CD8-positive, alpha-beta memory T cell (primary cell): ENCODE results near the gene PPP1R12A. TPM values are rescaled to one million over a fixed set of nuclear protein-coding genes. Genes with fewer than 3 reads are reported as not detected.

ENCODE experiments used
- CTCF ChIA-PET: fragments of 350-600 bp; sonication (Branson Sonifier 250); formaldehyde crosslinking; loops from one replicate; lab custom pipeline; 2021; ENCODE audit warnings: antibody characterized with exemption; lab: Charles Lee
- POLR2A ChIA-PET: fragments of 350-600 bp; sonication (Branson Sonifier 250); formaldehyde crosslinking; loops from one replicate; lab custom pipeline; 2021; ENCODE audit warnings: antibody characterized with exemption; lab: Charles Lee
- DNase-seq, 5 donors: peaks; one replicate each; pipeline versions ENCODE4 v3.0.0 to v3.0.0-alpha.2; 2020 to 2022; ENCODE audit warnings: mixed read lengths in 1 of 5
- H3K27ac ChIP-seq: one replicate; pipeline ENCODE4 v1.7.0; 2013; ENCODE audit warnings: low read depth, mild to moderate bottlenecking, low read length, moderate library complexity
- H3K27me3 ChIP-seq: 2 replicates; pipeline ENCODE4 v1.7.0; 2013; ENCODE audit warnings: low read length, mild to moderate bottlenecking; ENCODE audit not compliant: insufficient read depth, poor library complexity, severe bottlenecking
- H3K36me3 ChIP-seq: 2 replicates; pipeline ENCODE4 v1.7.0; 2013; ENCODE audit warnings: mild to moderate bottlenecking, low read length, moderate library complexity; ENCODE audit not compliant: insufficient read depth
- H3K4me1 ChIP-seq: 2 replicates; pipeline ENCODE4 v1.7.0; 2013; ENCODE audit warnings: mild to moderate bottlenecking, low read length, moderate library complexity; ENCODE audit not compliant: insufficient read depth
- H3K4me3 ChIP-seq: 2 replicates; pipeline ENCODE4 v1.7.0; 2013; ENCODE audit warnings: mild to moderate bottlenecking, low read length
- H3K9me3 ChIP-seq: 2 replicates; pipeline ENCODE4 v1.7.0; 2013; ENCODE audit warnings: mild to moderate bottlenecking, low read length
- H3K27ac Mint-ChIP-seq, 8 donors: one replicate each; pipeline ENCODE4 v1.8.0; 2020 to 2021; ENCODE audit warnings: mixed read lengths in 8 of 8, mild to moderate bottlenecking in 6 of 8, inconsistent platforms in 3 of 8, moderate library complexity in 3 of 8
- H3K27me3 Mint-ChIP-seq, 2 donors: one replicate each; pipeline ENCODE4 v1.8.0; 2020 to 2021; ENCODE audit warnings: mixed read lengths in 2 of 2, mild to moderate bottlenecking in 1 of 2, moderate library complexity in 1 of 2
- H3K36me3 Mint-ChIP-seq, 3 donors: one replicate each; pipeline ENCODE4 v1.8.0; 2020 to 2021; ENCODE audit warnings: mixed read lengths in 3 of 3, inconsistent platforms in 1 of 3, mild to moderate bottlenecking in 1 of 3
- H3K4me1 Mint-ChIP-seq, 3 donors: one replicate each; pipeline ENCODE4 v1.8.0; 2020 to 2021; ENCODE audit warnings: mixed read lengths in 3 of 3, inconsistent platforms in 1 of 3, mild to moderate bottlenecking in 1 of 3
- H3K4me3 Mint-ChIP-seq, 7 donors: one replicate each; pipeline ENCODE4 v1.8.0; 2020 to 2021; ENCODE audit warnings: mixed read lengths in 7 of 7, mild to moderate bottlenecking in 6 of 7, moderate library complexity in 4 of 7, inconsistent platforms in 2 of 7
- H3K9me3 Mint-ChIP-seq, 5 donors: one replicate each; pipeline ENCODE4 v1.8.0; 2020 to 2022; ENCODE audit warnings: mixed read lengths in 5 of 5, mild to moderate bottlenecking in 3 of 5, moderate library complexity in 2 of 5, inconsistent platforms in 1 of 5
- polyA plus RNA-seq: library from polyadenylated mRNA; unstranded; fragments of 300-500 nt; fragmentation: Illumina TruSeq; gene quantifications from one replicate; pipeline ENCODE4 v1.2.3, GENCODE V29; 2021
- total RNA-seq, 2 experiments: library from RNA; stranded (reverse); gene quantifications; one replicate each; pipeline ENCODE4 v1.2.3, GENCODE V29; 2021

Gene PPP1R12A
- total and polyA plus RNA-seq, 3 experiments from 2014 or later, result 72.1 to 140 (median 80.4) TPM

DNA sequence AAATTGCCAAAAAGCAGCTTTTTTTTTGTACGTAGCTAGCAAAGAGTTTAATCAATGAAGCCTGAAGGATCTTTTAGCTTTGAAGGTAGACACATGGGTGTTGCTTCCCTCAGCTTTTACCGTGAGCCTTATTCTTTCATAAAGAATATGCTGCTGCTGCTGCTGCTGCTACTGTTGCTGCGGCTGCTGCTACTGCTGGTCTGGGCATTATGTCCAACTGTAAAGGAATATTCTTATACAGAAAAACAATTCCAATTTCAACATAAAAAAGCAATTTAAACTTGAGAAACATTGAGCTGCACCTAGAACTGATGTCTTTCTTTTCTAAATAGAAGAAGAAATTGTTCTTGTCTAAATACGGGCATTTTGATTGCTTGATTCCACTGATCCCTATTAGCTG, 38.9 kb upstream of the PPP1R12A start:
- no peaks in the 10 kb centered on the region for H3K36me3 Mint-ChIP-seq
- no peak overlapping the region for H3K4me3 ChIP-seq

DNA sequence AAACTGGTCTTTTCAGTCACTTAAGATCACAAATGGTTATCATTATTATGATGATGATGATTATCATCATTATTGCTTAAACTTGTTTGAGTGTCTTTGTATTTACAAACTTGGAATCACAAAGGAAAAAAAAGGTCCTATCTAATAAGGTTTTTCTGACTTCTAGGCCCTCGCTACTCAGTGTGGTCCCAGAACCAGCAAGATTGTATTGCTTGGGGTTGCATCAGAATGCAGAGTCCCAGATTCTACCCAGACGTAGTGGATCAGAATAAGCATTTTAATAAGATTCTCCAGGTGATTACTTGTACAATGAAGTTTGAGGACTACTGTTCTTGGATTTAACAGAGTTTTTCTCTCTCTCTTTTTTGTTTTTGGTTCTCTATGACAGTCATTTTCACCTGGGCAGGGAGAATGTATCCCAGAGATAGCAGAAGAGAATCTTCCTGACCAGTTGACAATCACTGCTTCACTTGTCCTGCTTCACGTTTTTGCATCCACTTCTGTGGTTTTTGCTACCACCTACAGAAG, 29.3 kb upstream of the PPP1R12A start:
- Histone ChIP-seq H3K36me3 (no peaks in the 10 kb centered on the region), H3K9me3 (no peaks in the 10 kb centered on the region), H3K27me3 (peaks cover 6% of the 10 kb centered on the region), H3K27ac (no peak overlapping the region), H3K4me1 (no peaks in the 10 kb centered on the region), H3K4me3 (no peak overlapping the region)
- ChIA-PET CTCF (no interaction called here), POLR2A (no interaction called here)
- Mint-ChIP-seq H3K36me3 (peaks cover 0 to 6% (median 1%) of the 10 kb centered on the region in 3 donors), H3K4me3 (no peak overlapping the region), H3K4me1 (no peaks in the 10 kb centered on the region), H3K27ac (no peak overlapping the region), H3K9me3 (no peaks in the 10 kb centered on the region), H3K27me3 (peaks cover 19 to 44% of the 10 kb centered on the region in 2 donors)
- DNase-seq, result no peak

More for the DNA sequence above, 38.9 kb upstream of the PPP1R12A start:
- Histone ChIP-seq H3K27me3 (no peaks in the 10 kb centered on the region), H3K9me3 (no peaks in the 10 kb centered on the region), H3K36me3 (no peaks in the 10 kb centered on the region), H3K4me1 (no peaks in the 10 kb centered on the region), H3K27ac (no peak overlapping the region)
- Mint-ChIP-seq H3K4me1 (no peaks in the 10 kb centered on the region), H3K9me3 (no peaks in the 10 kb centered on the region), H3K4me3 (no peak overlapping the region), H3K27ac (no peak overlapping the region), H3K27me3 (peaks cover 5 to 18% of the 10 kb centered on the region in 2 donors)
- ChIA-PET POLR2A (no interaction called here), CTCF (interaction anchor here (1.1 to 1.3 kb wide), 2 partner anchors 10 to 213 kb away, joined by 3 read pairs; no protein-coding TSS in a partner anchor)
- no peak for DNase-seq

DNA sequence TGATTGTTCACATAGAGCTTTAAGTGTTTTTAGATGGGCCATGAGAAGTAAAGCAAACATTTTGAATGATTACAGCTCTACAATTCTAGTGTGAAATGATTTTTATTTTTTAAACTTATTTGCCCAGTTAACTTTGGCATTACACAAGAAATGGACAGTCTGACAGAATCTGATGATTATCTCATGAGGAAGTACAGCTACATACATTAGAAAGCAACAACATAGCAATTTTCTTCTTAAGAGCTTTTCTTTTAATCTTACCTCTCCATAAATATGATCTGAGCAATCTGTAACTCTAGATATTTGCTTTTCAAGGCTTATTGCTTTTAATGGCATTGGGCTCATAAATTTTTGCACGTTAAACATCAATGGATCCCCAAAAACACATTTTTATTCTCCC, 26.5 kb upstream of the PPP1R12A start:
- no peaks in the 10 kb centered on the region for H3K36me3 ChIP-seq
- Mint-ChIP-seq H3K36me3 (peaks cover 0 to 6% (median 1%) of the 10 kb centered on the region in 3 donors), H3K27me3 (peaks cover 11 to 24% of the 10 kb centered on the region in 2 donors), H3K4me3 (no peak overlapping the region), H3K4me1 (no peaks in the 10 kb centered on the region), H3K9me3 (no peaks in the 10 kb centered on the region), H3K27ac (no peak overlapping the region)
- ChIA-PET CTCF (no interaction called here), POLR2A (no interaction called here)
- H3K27me3 ChIP-seq, result peaks cover 3% of the 10 kb centered on the region
- DNase-seq, result no peak
- no peak overlapping the region for H3K27ac ChIP-seq
- no peak overlapping the region for H3K4me3 ChIP-seq
- H3K9me3 ChIP-seq, result no peaks in the 10 kb centered on the region
- no peaks in the 10 kb centered on the region for H3K4me1 ChIP-seq

DNA sequence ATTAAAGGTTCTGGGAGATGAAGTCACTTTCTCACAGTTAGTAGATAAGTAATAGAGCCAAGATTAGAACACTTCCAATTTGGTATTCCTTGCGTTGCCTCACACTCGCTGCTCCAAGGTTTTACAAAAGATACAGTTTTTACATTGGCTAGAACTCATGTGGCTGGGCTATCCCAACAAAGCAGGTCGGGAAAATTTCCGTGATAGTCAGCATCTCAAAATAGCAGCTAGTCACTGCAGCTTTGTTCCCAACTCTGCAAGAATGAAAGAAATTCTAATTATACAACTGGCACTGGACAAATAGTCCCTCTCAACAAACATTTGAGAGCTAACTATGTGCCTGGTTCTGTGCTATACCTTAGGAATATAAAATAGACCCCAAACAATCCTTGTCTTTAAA, 24.6 kb upstream of the PPP1R12A start:
- H3K36me3 ChIP-seq, result no peaks in the 10 kb centered on the region
- no peak overlapping the region for H3K27ac ChIP-seq
- H3K4me3 Mint-ChIP-seq, result no peak overlapping the region
- peaks cover 21 to 28% of the 10 kb centered on the region in 2 donors for H3K27me3 Mint-ChIP-seq
- CTCF ChIA-PET, result no interaction called here
- no peaks in the 10 kb centered on the region for H3K4me1 ChIP-seq
- POLR2A ChIA-PET, result no interaction called here
- H3K9me3 Mint-ChIP-seq, result peaks cover 6 to 12% (median 10%) of the 10 kb centered on the region in 5 donors
- H3K27me3 ChIP-seq, result no peaks in the 10 kb centered on the region
- H3K4me1 Mint-ChIP-seq, result no peaks in the 10 kb centered on the region
- H3K36me3 Mint-ChIP-seq, result peaks cover 0 to 18% (median 7%) of the 10 kb centered on the region in 3 donors
- no peak overlapping the region for H3K4me3 ChIP-seq
- DNase-seq, result no peak
- no peaks in the 10 kb centered on the region for H3K9me3 ChIP-seq
- no peak overlapping the region for H3K27ac Mint-ChIP-seq

DNA sequence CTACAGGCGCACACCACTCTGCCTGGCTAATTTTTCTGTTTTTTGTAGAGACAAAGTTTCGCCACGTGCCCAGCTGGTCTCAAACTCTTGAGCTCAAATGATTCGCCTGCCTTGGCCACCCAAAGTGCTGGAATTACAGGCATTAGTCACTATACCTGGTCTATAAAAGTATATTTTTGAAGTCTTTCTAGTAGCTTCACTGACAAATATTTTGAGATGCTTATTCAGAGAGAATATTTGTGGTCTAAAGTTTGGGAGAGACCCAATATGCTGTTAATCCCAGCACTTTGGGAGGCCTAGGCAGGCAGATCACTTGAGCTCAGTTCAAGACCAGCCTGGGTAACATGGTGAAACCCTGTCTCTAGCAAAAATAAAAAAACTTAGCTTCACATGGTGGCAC, 22.0 kb upstream of the PPP1R12A start:
- peaks cover 0 to 25% (median 8%) of the 10 kb centered on the region in 3 donors for H3K36me3 Mint-ChIP-seq
- CTCF ChIA-PET, result interaction anchor here (0.9 kb wide), 1 partner anchor 9 kb away, joined by 4 read pairs; no protein-coding TSS in a partner anchor
- H3K4me3 Mint-ChIP-seq, result no peak overlapping the region
- no peak for DNase-seq
- no peak overlapping the region for H3K27ac Mint-ChIP-seq
- H3K9me3 ChIP-seq, result no peaks in the 10 kb centered on the region
- no peaks in the 10 kb centered on the region for H3K4me1 ChIP-seq
- H3K4me3 ChIP-seq, result no peak overlapping the region
- H3K4me1 Mint-ChIP-seq, result peaks cover 0 to 8% (median 0%) of the 10 kb centered on the region in 3 donors
- H3K27ac ChIP-seq, result no peak overlapping the region
- no peaks in the 10 kb centered on the region for H3K36me3 ChIP-seq
- H3K9me3 Mint-ChIP-seq, result peaks cover 9 to 17% (median 15%) of the 10 kb centered on the region in 5 donors
- POLR2A ChIA-PET, result no interaction called here
- H3K27me3 Mint-ChIP-seq, result peaks cover 23 to 32% of the 10 kb centered on the region in 2 donors
- no peaks in the 10 kb centered on the region for H3K27me3 ChIP-seq

DNA sequence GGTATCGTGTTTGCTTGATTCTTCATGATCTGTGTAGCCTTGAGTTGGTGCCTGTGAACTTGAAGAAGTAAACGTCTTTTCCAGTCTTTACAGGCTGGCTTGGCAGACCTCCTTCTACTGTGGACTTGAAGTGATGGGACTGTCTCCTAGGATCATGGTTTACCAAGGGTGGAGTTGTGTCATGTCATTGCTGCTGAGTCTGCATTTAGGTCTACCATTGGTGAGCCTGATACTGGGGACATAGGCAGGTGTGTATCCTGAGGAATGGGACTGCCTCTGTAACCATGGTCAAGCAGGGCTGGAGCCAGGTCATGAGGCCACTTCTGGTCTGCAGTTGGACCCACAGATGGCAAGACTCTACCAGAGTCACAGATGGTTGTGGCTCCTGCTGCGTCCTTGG, 20.7 kb upstream of the PPP1R12A start:
- no peaks in the 10 kb centered on the region for H3K36me3 ChIP-seq
- Mint-ChIP-seq H3K27ac (no peak overlapping the region), H3K36me3 (peaks cover 0 to 25% (median 8%) of the 10 kb centered on the region in 3 donors), H3K9me3 (peaks cover 9 to 17% (median 15%) of the 10 kb centered on the region in 5 donors), H3K4me1 (peaks cover 0 to 8% (median 0%) of the 10 kb centered on the region in 3 donors), H3K4me3 (no peak overlapping the region), H3K27me3 (peaks cover 19 to 33% of the 10 kb centered on the region in 2 donors)
- ChIA-PET CTCF (no interaction called here), POLR2A (no interaction called here)
- no peaks in the 10 kb centered on the region for H3K4me1 ChIP-seq
- no peaks in the 10 kb centered on the region for H3K27me3 ChIP-seq
- no peaks in the 10 kb centered on the region for H3K9me3 ChIP-seq
- H3K4me3 ChIP-seq, result no peak overlapping the region
- no peak for DNase-seq
- H3K27ac ChIP-seq, result no peak overlapping the region

DNA sequence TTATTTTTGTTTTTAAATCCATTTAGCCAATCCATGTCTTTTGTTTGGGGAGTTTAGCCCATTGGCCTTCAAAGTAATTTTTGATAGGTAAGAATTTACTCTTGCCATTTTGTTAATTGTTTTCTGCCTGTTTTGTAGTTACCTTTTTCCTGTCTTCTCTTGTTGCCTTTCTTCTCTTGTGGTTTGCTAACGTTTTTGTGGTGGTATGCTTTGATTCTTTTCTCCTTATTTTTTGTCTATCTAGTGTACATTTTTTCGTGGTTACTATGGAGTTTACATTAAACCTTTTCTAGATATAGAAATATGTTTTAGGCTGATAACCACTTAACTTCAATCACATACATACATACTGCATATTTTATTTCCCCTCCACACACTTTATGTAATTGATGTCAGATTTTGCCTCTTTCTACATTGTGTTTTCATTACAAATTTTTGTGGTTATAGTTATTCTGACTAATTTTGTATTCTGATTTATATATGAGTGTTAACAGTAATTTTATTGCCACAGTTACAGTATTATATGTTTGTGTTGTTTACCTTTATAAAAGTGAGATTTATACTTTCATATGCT, 19.2 kb upstream of the PPP1R12A start:
- no peak for DNase-seq
- Mint-ChIP-seq H3K4me1 (peaks cover 0 to 8% (median 0%) of the 10 kb centered on the region in 3 donors), H3K36me3 (peaks cover 0 to 19% (median 8%) of the 10 kb centered on the region in 3 donors), H3K4me3 (no peak overlapping the region), H3K27ac (no peak overlapping the region), H3K9me3 (peaks cover 9 to 17% (median 15%) of the 10 kb centered on the region in 5 donors), H3K27me3 (peaks cover 19 to 27% of the 10 kb centered on the region in 2 donors)
- Histone ChIP-seq H3K9me3 (no peaks in the 10 kb centered on the region), H3K27me3 (no peaks in the 10 kb centered on the region), H3K27ac (no peak overlapping the region), H3K4me3 (no peak overlapping the region), H3K4me1 (no peaks in the 10 kb centered on the region), H3K36me3 (no peaks in the 10 kb centered on the region)
- ChIA-PET CTCF (no interaction called here), POLR2A (no interaction called here)

DNA sequence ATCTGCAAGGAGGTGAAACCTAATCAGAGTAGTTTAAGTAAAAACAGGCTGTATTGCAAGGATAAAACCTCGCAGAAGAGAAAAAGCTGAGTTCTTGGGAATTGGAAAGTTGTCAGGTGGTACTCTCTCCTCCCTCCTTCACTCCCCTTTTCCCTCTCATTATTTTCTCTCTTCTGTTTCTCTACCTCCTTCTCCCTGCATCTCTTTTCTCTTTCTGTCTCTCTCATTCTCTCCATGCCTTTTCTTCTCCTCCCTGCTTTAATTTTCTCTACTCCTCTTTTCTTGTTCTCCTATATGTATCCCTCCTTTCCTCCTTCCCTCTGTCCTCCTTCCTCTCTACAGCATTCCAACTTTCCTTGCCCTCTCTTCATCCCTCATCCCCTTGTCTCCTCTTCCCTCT, 14.2 kb upstream of the PPP1R12A start:
- peaks cover 8 to 10% of the 10 kb centered on the region in 2 donors for H3K27me3 Mint-ChIP-seq
- H3K4me3 Mint-ChIP-seq, result no peak overlapping the region
- H3K27ac ChIP-seq, result no peak overlapping the region
- ChIA-PET POLR2A (no interaction called here), CTCF (interaction anchor here (1.0 to 2.1 kb wide), 2 partner anchors 8 to 21 kb away, joined by 3 to 4 read pairs; no protein-coding TSS in a partner anchor)
- peaks cover 0 to 4% (median 0%) of the 10 kb centered on the region in 3 donors for H3K4me1 Mint-ChIP-seq
- H3K36me3 Mint-ChIP-seq, result peaks cover 0 to 5% (median 1%) of the 10 kb centered on the region in 3 donors
- no peaks in the 10 kb centered on the region for H3K27me3 ChIP-seq
- H3K9me3 ChIP-seq, result no peaks in the 10 kb centered on the region
- H3K27ac Mint-ChIP-seq, result peak overlapping the region in 1 of 8 donors; percentile 15
- no peaks in the 10 kb centered on the region for H3K36me3 ChIP-seq
- H3K4me3 ChIP-seq, result no peak overlapping the region
- H3K9me3 Mint-ChIP-seq, result peaks cover 0 to 2% (median under 1%) of the 10 kb centered on the region in 5 donors
- no peak for DNase-seq
- no peaks in the 10 kb centered on the region for H3K4me1 ChIP-seq
